HepG2 (cell line): Measurements from ENCODE around the gene NTM. TPM values are rescaled to one million over a fixed set of nuclear protein-coding genes. Genes with fewer than 3 reads are reported as not detected.
A peak's percentile ranks its signal among the peaks of the same experiment; 100 is the strongest.

Source experiments
- ATAC-seq: fragments of 200-7000 bp; cut with Tn5 transposase; 3 replicates; pipeline ENCODE4 v1.9.1; 2020; ENCODE audit warnings: mild to moderate bottlenecking, moderate library complexity
- BruUV-seq: library from RNA; stranded (reverse); fragments of 400-500 nt; replicated peaks from 2 replicates; lab custom pipeline; 2021; lab: Mats Ljungman, UMichigan
- CTCF ChIA-PET: fragments of 300-600 bp; formaldehyde crosslinking; extraction: SDS; loops from one replicate; lab custom pipeline; 2021; ENCODE audit warnings: low total read pairs, inconsistent platforms, low intra/inter-chr PET ratio; lab: Yijun Ruan, JAX
- POLR2A ChIA-PET: fragments of 350-600 bp; sonication (Branson Sonifier 250); formaldehyde crosslinking; loops from one replicate; lab custom pipeline; 2020; ENCODE audit warnings: antibody characterized with exemption, inconsistent platforms; lab: Yijun Ruan, JAX
- DNase-seq: peaks from one replicate; pipeline ENCODE4 v3.0.0-alpha.2; 2015; ENCODE audit warnings: low spot score
- FAIRE-seq: peaks from 3 replicates; lab custom pipeline; 2011; peaks lifted over from hg19 to GRCh38; lab: Jason Lieb, UNC
- H2AFZ ChIP-seq: one replicate; pipeline ENCODE4 v1.6.1; 2011; ENCODE audit warnings: low read length, inconsistent platforms
- H3K27ac ChIP-seq: fragments of 300-600 bp; 3 replicates; pipeline ENCODE4 v1.8.0; 2011; ENCODE audit warnings: mixed run types, mild to moderate bottlenecking, mixed read lengths, low read length, inconsistent platforms; ENCODE audit not compliant: insufficient read depth; ENCODE audit errors: extremely low read length
- H3K27me3 ChIP-seq, 2 experiments: fragments of 200-600 bp in 1 of 2; 2 replicates in 1 of 2; 3 replicates in 1 of 2; pipeline versions ENCODE4 v1.6.0 to v1.8.0; 2011; ENCODE audit warnings: low read length in 2 of 2, mild to moderate bottlenecking in 2 of 2, moderate library complexity in 2 of 2, inconsistent platforms in 1 of 2; ENCODE audit not compliant: insufficient read depth in 2 of 2, control insufficient read depth in 1 of 2
- H3K36me3 ChIP-seq, 2 experiments: fragments of 200-600 bp in 1 of 2; replicated peaks in 1 of 2; 2 replicates in 1 of 2; 3 replicates in 1 of 2; pipeline versions ENCODE4 v1.5.1 to v1.8.0; 2011; ENCODE audit warnings: low read length in 2 of 2, inconsistent platforms in 1 of 2; ENCODE audit not compliant: insufficient read depth in 2 of 2, control insufficient read depth in 1 of 2
- H3K4me1 ChIP-seq: 2 replicates; pipeline ENCODE4 v1.5.1; 2012; ENCODE audit warnings: low read length, inconsistent platforms; ENCODE audit not compliant: insufficient read depth
- H3K4me2 ChIP-seq: 2 replicates; pipeline ENCODE4 v1.6.0; 2011; ENCODE audit warnings: low read depth, low read length, inconsistent platforms
- H3K4me3 ChIP-seq, 3 experiments: fragments of 200-600 bp in 1 of 3; sonication (generic), shearing (Covaris generic) in 1 of 3; replicated peaks in 1 of 3; 2 replicates each; pipeline ENCODE4 v1.5.1; 2011 to 2016; ENCODE audit warnings: low read length in 3 of 3, inconsistent platforms in 2 of 3, low read depth in 2 of 3, mild to moderate bottlenecking in 2 of 3, control low read depth in 1 of 3, mixed read lengths in 1 of 3; ENCODE audit not compliant: insufficient read depth in 1 of 3
- H3K79me2 ChIP-seq: one replicate; pipeline ENCODE4 v1.6.1; 2011; ENCODE audit warnings: low read length, inconsistent platforms; ENCODE audit not compliant: insufficient read depth
- H3K9ac ChIP-seq: 2 replicates; pipeline ENCODE4 v1.6.0; 2011; ENCODE audit warnings: mild to moderate bottlenecking, low read depth, low read length, inconsistent platforms; ENCODE audit not compliant: insufficient read depth
- H3K9me3 ChIP-seq: 2 replicates; pipeline ENCODE4 v1.5.1; 2012; ENCODE audit warnings: mild to moderate bottlenecking, low read length
- H4K20me1 ChIP-seq: 2 replicates; pipeline ENCODE4 v1.6.0; 2011; ENCODE audit warnings: inconsistent platforms, mild to moderate bottlenecking, low read length, moderate library complexity; ENCODE audit not compliant: insufficient read depth
- CAMTA2 ChIP-seq: sonication (generic); formaldehyde crosslinking; IDR thresholded peaks from 2 replicates; pipeline ENCODE4 v1.4.0; 2020; ENCODE audit warnings: mild to moderate bottlenecking, missing genetic modification reagents, borderline replicate concordance
- CTCF ChIP-seq: sonication (generic); formaldehyde crosslinking; IDR thresholded peaks from 2 replicates; pipeline ENCODE4 v1.5.0; 2020; ENCODE audit warnings: mild to moderate bottlenecking, missing genetic modification reagents, moderate library complexity
- KDM2A ChIP-seq: sonication (generic); formaldehyde crosslinking; IDR thresholded peaks from 2 replicates; pipeline ENCODE4 v1.4.0; 2020; ENCODE audit warnings: low read depth, missing genetic modification reagents, borderline replicate concordance
- RAD21 ChIP-seq: fragments of 450-650 bp; formaldehyde crosslinking; IDR thresholded peaks from 2 replicates; pipeline ENCODE4 v1.5.0; 2020; ENCODE audit warnings: mild to moderate bottlenecking
- RORA ChIP-seq: sonication (generic); formaldehyde crosslinking; IDR thresholded peaks from 2 replicates; pipeline ENCODE4 v1.5.0; 2020; ENCODE audit warnings: mild to moderate bottlenecking, missing genetic modification reagents, moderate library complexity
- SMC3 ChIP-seq: IDR thresholded peaks from 2 replicates; pipeline ENCODE4 v1.6.1; 2011; ENCODE audit warnings: low read length, improper control_type of control experiment
- SNAPC5 ChIP-seq: sonication (generic); formaldehyde crosslinking; IDR thresholded peaks from 2 replicates; pipeline ENCODE4 v1.8.1; 2023; ENCODE audit warnings: mild to moderate bottlenecking, missing genetic modification reagents, borderline replicate concordance
- STAG1 ChIP-seq: sonication (generic); formaldehyde crosslinking; IDR thresholded peaks from 2 replicates; pipeline ENCODE4 v1.4.0; 2020; ENCODE audit warnings: missing genetic modification reagents
- XRCC5 ChIP-seq: fragments of 200-400 bp; formaldehyde crosslinking; optimal IDR thresholded peaks from 2 replicates; pipeline ENCODE3; 2017; ENCODE audit warnings: mild to moderate bottlenecking, low read length
- WGBS: methylation state at CpG from one replicate; pipeline ENCODE4 v1.1.6; 2017; ENCODE audit warnings: low lambda C conversion rate; 5-methylcytosine and 5-hydroxymethylcytosine counted together
- in situ Hi-C: cut with HindIII; loops from 2 replicates; pipeline ENCODE4 v1.10.0; 2017; ENCODE audit warnings: low pct_unique_long_range_greater_than_20kb; ENCODE audit not compliant: extremely low pct_ligation_motif_present
- intact Hi-C: fragments of 100-400 bp; cut with micrococcal nuclease; formaldehyde crosslinking; loops from one replicate; pipeline ENCODE4 v1.10.0; 2022; ENCODE audit not compliant: unreplicated experiment
- polyA plus RNA-seq, 8 experiments: library from polyadenylated mRNA; depleted of rRNA in 3 of 8; stranded (reverse) in 7 of 8; unstranded in 1 of 8; fragments of >200 nt; fragmentation: Illumina TruSeq in 4 of 8; extraction: Trizol in 4 of 8; gene quantifications; 2 replicates each; pipeline versions ENCODE4 v1.2.1 to v1.2.3, GENCODE V29; 2011 to 2016; ENCODE audit warnings: low read depth in 4 of 8, missing spikeins in 1 of 8, mixed read lengths in 1 of 8; ENCODE audit not compliant: insufficient read depth in 1 of 8
- total RNA-seq, 5 experiments: library from RNA; depleted of rRNA; stranded (reverse); fragments of >200 nt; fragmentation: Illumina TruSeq; extraction: Trizol; gene quantifications; 2 replicates each; pipeline ENCODE4 v1.2.3, GENCODE V29; 2016; ENCODE audit warnings: low read depth in 1 of 5

Gene NTM
- total and polyA plus RNA-seq, 2 of the 13 experiments (the other 11 are each of a cell fraction or from before 2014, with no cell fraction given): not detected

- ATAC-seq (peak; percentile 89), DNase-seq (peak; percentile 21), FAIRE-seq (peak; percentile 53)
- intact Hi-C loops (loop anchor here (1.0 kb wide), 4 partner anchors 94 to 636 kb away; no protein-coding TSS in a partner anchor), in situ Hi-C loops (loop anchor here (5.0 to 10.0 kb wide), 4 partner anchors 92 to 752 kb away; no protein-coding TSS in a partner anchor)
- BruUV-seq: no TSS peak
- H3K4me2 ChIP-seq: no peak overlapping the region
- no peaks in the 10 kb centered on the region for H4K20me1 ChIP-seq
- H3K79me2 ChIP-seq: no peaks in the 10 kb centered on the region
- no peak overlapping the region for H3K27ac ChIP-seq
- H3K27me3 ChIP-seq: peaks cover 0 to 11% of the 10 kb centered on the region in 2 experiments; a peak in 3 of 5 replicates
- no peaks in the 10 kb centered on the region for H3K4me1 ChIP-seq
- no peak for TF ChIP-seq SNAPC5 (CRISPR knock-in tag)
- TF ChIP-seq XRCC5: peak; percentile 35
- peak; percentile 91 for TF ChIP-seq STAG1
- TF ChIP-seq CTCF: peak; percentile 94
- TF ChIP-seq CAMTA2 (CRISPR knock-in tag): no peak
- no peak for TF ChIP-seq RORA
- TF ChIP-seq RAD21 (CRISPR knock-in tag): peak; percentile 74
- TF ChIP-seq SMC3: peak; percentile 50
- peak; percentile 50; the same call in 1 of the 2 replicates for TF ChIP-seq KDM2A (CRISPR knock-in tag)
- POLR2A ChIA-PET: no interaction called here
- CTCF ChIA-PET: interaction anchor here (1.1 to 2.5 kb wide), 4 partner anchors 95 to 751 kb away, joined by 5 to 23 read pairs (median 16); no protein-coding TSS in a partner anchor
- H3K4me3 ChIP-seq: no peak overlapping the region
- no peaks in the 10 kb centered on the region for H3K9me3 ChIP-seq
- no peak overlapping the region for H2AFZ ChIP-seq
- WGBS: 19% methylated on average over 9 of the region's 16 CpGs
- no peak overlapping the region for H3K9ac ChIP-seq
- H3K36me3 ChIP-seq: no peaks in the 10 kb centered on the region
Measured at GRCh38 chr11:131674051-131674755, 303.8 kb downstream of the NTM start.
